ENCODE measurements around the gene SLC6A19.

DNA sequence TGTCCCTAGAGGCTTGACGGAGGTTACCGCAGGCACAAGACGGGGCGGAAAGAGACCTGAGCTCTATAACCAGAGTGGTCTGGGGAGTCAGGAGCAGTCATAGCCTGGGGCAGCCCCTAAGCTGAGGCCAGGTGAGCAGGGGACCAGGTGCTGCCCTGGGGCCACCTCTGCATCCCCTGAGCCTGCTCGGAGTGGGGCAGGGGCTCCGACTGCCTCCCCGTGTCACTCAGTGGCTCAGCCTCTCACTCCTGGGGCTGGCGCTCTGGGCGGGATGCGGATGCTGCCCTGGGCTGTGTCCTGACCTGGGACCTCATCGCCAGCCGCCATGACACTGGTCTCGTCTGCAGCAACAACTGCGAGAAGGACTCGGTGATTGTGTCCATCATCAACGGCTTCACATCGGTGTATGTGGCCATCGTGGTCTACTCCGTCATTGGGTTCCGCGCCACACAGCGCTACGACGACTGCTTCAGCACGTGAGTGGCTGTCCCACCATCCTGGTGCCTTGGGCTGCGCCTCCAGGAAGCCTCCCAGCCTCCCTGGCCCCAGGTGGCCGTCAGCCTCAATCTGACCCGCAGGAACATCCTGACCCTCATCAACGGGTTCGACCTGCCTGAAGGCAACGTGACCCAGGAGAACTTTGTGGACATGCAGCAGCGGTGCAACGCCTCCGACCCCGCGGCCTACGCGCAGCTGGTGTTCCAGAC, 15.0 kb downstream of the SLC6A19 start:
- TF ChIP-seq, protein P1, sequence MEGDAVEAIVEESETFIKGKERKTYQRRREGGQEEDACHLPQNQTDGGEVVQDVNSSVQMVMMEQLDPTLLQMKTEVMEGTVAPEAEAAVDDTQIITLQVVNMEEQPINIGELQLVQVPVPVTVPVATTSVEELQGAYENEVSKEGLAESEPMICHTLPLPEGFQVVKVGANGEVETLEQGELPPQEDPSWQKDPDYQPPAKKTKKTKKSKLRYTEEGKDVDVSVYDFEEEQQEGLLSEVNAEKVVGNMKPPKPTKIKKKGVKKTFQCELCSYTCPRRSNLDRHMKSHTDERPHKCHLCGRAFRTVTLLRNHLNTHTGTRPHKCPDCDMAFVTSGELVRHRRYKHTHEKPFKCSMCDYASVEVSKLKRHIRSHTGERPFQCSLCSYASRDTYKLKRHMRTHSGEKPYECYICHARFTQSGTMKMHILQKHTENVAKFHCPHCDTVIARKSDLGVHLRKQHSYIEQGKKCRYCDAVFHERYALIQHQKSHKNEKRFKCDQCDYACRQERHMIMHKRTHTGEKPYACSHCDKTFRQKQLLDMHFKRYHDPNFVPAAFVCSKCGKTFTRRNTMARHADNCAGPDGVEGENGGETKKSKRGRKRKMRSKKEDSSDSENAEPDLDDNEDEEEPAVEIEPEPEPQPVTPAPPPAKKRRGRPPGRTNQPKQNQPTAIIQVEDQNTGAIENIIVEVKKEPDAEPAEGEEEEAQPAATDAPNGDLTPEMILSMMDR (IDR thresholded peaks at IDR 0.05) = no peak
- TF ChIP-seq POLR2A (IDR thresholded peaks at IDR 0.05) = no peak

Measured in Peyer's patch (tissue), 4 donors.